PC-3 (cell line): ENCODE data around the gene RNF130. TPM values are rescaled to one million over a fixed set of nuclear protein-coding genes. Genes with fewer than 3 reads are reported as not detected.

ENCODE experiments used
- ATAC-seq: fragments of 200-7000 bp; cut with Tn5 transposase; 2 replicates; pipeline ENCODE4 v1.9.1; 2020; ENCODE audit warnings: mild to moderate bottlenecking, moderate library complexity
- BruUV-seq: library from RNA; stranded (reverse); fragments of 400-500 nt; replicated peaks from 2 replicates; lab custom pipeline; 2021; lab: Mats Ljungman, UMichigan
- CTCF ChIA-PET: fragments of 300-600 bp; sonication (Branson Sonifier 250); formaldehyde crosslinking; loops from one replicate; lab custom pipeline; 2022; ENCODE audit warnings: antibody characterized with exemption; lab: Charles Lee
- POLR2A ChIA-PET: fragments of 300-600 bp; sonication (Branson Sonifier 250); formaldehyde crosslinking; loops from one replicate; lab custom pipeline; 2022; ENCODE audit warnings: antibody characterized with exemption; ENCODE audit not compliant: unreplicated experiment; lab: Charles Lee
- DNase-seq: peaks from one replicate; pipeline ENCODE4 v3.0.0-alpha.2; 2015
- H2AFZ ChIP-seq: fragments of 300-600 bp; sonication (generic); 2 replicates; pipeline ENCODE4 v1.6.0; 2016; ENCODE audit warnings: antibody characterized with exemption, low read length
- H3F3A ChIP-seq: fragments of 300-600 bp; sonication (generic); one replicate; pipeline ENCODE4 v1.6.0; 2017; ENCODE audit warnings: antibody characterized with exemption, low read length, control low read depth, mild to moderate bottlenecking; ENCODE audit not compliant: unreplicated experiment
- H3K27ac ChIP-seq: fragments of 300-600 bp; sonication (generic); 2 replicates; pipeline ENCODE4 v1.5.1; 2016; ENCODE audit warnings: mild to moderate bottlenecking, low read length
- H3K27me3 ChIP-seq: fragments of 300-600 bp; sonication (generic); 2 replicates; pipeline ENCODE4 v1.6.1; 2016; ENCODE audit warnings: low read length, mixed read lengths
- H3K36me3 ChIP-seq: fragments of 300-600 bp; sonication (generic); 2 replicates; pipeline ENCODE4 v1.6.1; 2016; ENCODE audit warnings: low read depth, mixed run types, low read length, mixed read lengths
- H3K4me1 ChIP-seq: fragments of 300-600 bp; sonication (generic); 2 replicates; pipeline ENCODE4 v1.5.1; 2016; ENCODE audit warnings: low read length; ENCODE audit not compliant: insufficient read depth
- H3K4me2 ChIP-seq: fragments of 300-600 bp; sonication (generic); 2 replicates; pipeline ENCODE4 v1.6.0; 2016; ENCODE audit warnings: low read length
- H3K4me3 ChIP-seq: fragments of 300-600 bp; sonication (generic); 2 replicates; pipeline ENCODE4 v1.5.1; 2016; ENCODE audit warnings: mild to moderate bottlenecking, low read length, mixed read lengths
- H3K79me2 ChIP-seq: fragments of 300-600 bp; sonication (generic); 2 replicates; pipeline ENCODE4 v1.6.1; 2017; ENCODE audit warnings: low read length, mixed read lengths
- H3K9ac ChIP-seq: fragments of 300-600 bp; sonication (generic); 2 replicates; pipeline ENCODE4 v1.6.0; 2016; ENCODE audit warnings: mild to moderate bottlenecking, low read length
- H3K9me2 ChIP-seq: fragments of 300-600 bp; sonication (generic); replicated peaks from 2 replicates; pipeline ENCODE4 v1.6.1; 2016; ENCODE audit warnings: mixed run types, low read length, mixed read lengths
- H3K9me3 ChIP-seq: fragments of 300-600 bp; sonication (generic); 2 replicates; pipeline ENCODE4 v1.6.1; 2016; ENCODE audit warnings: low read length, mixed read lengths
- H4K20me1 ChIP-seq: fragments of 300-600 bp; sonication (generic); 2 replicates; pipeline ENCODE4 v1.6.1; 2016; ENCODE audit warnings: low read length, mixed read lengths
- EZH2 ChIP-seq: fragments of 300-600 bp; sonication (generic); IDR thresholded peaks from one replicate; pipeline ENCODE4 v1.6.1; 2017; ENCODE audit warnings: antibody characterized with exemption, mild to moderate bottlenecking, low read length; ENCODE audit not compliant: unreplicated experiment
- EZH2phosphoT487 ChIP-seq: fragments of 300-600 bp; sonication (generic); IDR thresholded peaks from 2 replicates; pipeline ENCODE4 v1.6.1; 2018; ENCODE audit warnings: mild to moderate bottlenecking, antibody characterized with exemption, low read length, borderline replicate concordance
- intact Hi-C: fragments of 100-400 bp; cut with micrococcal nuclease; formaldehyde crosslinking; loops from 2 replicates; pipeline ENCODE4 v1.9.0; 2023
- total RNA-seq: library from RNA; depleted of rRNA; stranded (reverse); fragments of >200 nt; gene quantifications from 2 replicates; pipeline ENCODE4 v1.2.3, GENCODE V29; 2014
- TF ChIP-seq, protein P1 (sequence below): fragments of 300-600 bp; sonication (generic); conservative IDR thresholded peaks from 2 replicates; pipeline ENCODE4 v1.5.1; 2017; ENCODE audit warnings: antibody characterized with exemption, low read depth, mild to moderate bottlenecking, low read length

The RNF130 gene
- total RNA-seq, 1 experiment from 2014 or later, result 31.2 TPM

DNA sequence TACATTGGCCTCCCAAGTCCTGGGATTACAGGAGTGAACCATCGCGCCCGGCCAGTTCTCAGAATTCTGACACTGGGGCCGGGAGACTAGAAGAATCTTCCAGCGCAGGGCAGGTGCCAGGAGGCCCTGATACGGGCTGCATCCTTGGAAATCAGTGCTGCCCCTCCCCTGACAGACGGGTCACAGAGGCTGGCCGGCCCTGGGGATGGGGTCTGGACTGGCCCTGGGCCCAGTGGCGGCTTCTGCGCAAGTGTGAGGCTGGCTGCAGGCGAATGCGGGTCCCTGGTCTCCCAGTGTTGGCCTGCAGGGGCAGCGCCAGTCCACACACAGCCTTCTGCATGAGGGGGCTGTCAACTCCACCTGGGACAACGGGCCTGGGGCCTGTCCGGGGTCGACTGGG lies 163.0 kb downstream of the RNF130 start:
- Histone ChIP-seq H4K20me1 (peaks cover 4% of the 10 kb centered on the region; the same call in 1 of the 2 replicates), H3K9me3 (no peaks in the 10 kb centered on the region), H3F3A (no peaks in the 10 kb centered on the region), H3K4me2 (no peak overlapping the region), H3K79me2 (peaks cover 29% of the 10 kb centered on the region), H3K27me3 (no peaks in the 10 kb centered on the region), H3K9ac (no peak overlapping the region), H3K4me3 (no peak overlapping the region), H2AFZ (no peak overlapping the region), H3K9me2 (no peaks in the 10 kb centered on the region), H3K4me1 (peaks cover 17% of the 10 kb centered on the region), H3K36me3 (no peaks in the 10 kb centered on the region), H3K27ac (no peak overlapping the region)
- CTCF ChIA-PET, result no interaction called here
- DNase-seq, result no peak
- no peak for ATAC-seq
- no TSS peak for BruUV-seq
- POLR2A ChIA-PET, result no interaction called here
- intact Hi-C loops, result loop anchor here (5.0 kb wide), 1 partner anchor 184 kb away; no protein-coding TSS in a partner anchor
- no peak for TF ChIP-seq EZH2phosphoT487
- no peak for TF ChIP-seq EZH2
- TF ChIP-seq, protein P1, sequence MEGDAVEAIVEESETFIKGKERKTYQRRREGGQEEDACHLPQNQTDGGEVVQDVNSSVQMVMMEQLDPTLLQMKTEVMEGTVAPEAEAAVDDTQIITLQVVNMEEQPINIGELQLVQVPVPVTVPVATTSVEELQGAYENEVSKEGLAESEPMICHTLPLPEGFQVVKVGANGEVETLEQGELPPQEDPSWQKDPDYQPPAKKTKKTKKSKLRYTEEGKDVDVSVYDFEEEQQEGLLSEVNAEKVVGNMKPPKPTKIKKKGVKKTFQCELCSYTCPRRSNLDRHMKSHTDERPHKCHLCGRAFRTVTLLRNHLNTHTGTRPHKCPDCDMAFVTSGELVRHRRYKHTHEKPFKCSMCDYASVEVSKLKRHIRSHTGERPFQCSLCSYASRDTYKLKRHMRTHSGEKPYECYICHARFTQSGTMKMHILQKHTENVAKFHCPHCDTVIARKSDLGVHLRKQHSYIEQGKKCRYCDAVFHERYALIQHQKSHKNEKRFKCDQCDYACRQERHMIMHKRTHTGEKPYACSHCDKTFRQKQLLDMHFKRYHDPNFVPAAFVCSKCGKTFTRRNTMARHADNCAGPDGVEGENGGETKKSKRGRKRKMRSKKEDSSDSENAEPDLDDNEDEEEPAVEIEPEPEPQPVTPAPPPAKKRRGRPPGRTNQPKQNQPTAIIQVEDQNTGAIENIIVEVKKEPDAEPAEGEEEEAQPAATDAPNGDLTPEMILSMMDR, result peak; percentile 23; the same call in 1 of the 2 replicates

DNA sequence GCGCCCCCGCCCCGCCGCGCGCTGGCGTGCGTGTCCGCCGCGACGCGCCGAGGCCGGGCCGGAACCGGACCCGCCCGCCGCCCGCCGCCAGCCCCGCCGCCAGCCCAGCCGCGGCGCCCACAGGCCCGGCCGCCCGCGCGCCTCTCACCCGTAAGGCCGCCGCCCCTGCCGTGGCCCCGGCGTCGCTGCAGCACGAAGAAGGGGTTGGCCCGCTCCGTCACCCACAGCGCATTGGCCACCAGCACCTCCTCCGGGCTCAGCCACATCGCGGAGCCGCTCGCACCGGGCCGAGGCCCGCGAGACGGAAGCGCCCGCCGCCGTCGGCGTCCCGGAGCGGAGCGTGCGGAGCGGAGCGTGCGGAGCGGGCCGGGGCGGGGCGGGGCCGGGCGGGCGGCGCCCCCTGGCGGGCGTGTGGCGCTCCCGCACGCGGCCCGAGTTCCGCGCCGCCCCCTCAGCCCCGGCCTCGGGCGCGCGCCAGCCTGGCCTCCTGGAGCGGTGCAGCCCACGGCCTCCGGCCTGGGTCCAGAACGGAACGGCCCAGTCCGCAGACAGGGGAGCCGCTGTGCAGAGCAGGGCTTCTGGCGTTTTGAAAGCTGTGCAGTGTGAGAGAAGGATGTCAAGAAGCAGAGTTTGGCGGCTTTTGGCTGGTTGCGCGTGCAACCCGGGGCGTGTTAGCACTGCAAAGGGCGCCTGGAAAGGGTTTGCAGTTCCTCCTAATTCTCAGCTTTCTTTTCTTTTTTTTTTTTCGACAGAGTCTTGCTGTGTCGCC lies 163.8 kb downstream of the RNF130 start, which contains the start of gene TBC1D9B:
TSS of gene TBC1D9B (minus strand) at position 342 of the 769 bp plus-strand sequence. CDS start at position 266, 76 bp downstream.
- POLR2A ChIA-PET, result no interaction called here
- TF ChIP-seq, protein P1, result no peak
- TF ChIP-seq EZH2phosphoT487, result no peak
- TF ChIP-seq EZH2, result no peak
- no peaks in the 10 kb centered on the region for H3K9me2 ChIP-seq
- H2AFZ ChIP-seq, result peak within 1 kb of the TSS; percentile 79
- no TSS peak for BruUV-seq
- ATAC-seq, result peak; percentile 88
- H3K27me3 ChIP-seq, result no peaks in the 10 kb centered on the region
- peak within 1 kb of the TSS; percentile 87 for H3K4me3 ChIP-seq
- no peaks in the 10 kb centered on the region for H3K9me3 ChIP-seq
- H3K4me2 ChIP-seq, result peak within 1 kb of the TSS; percentile 96
- no peak within 1 kb of the TSS for H3K27ac ChIP-seq
- peak within 1 kb of the TSS; percentile 62 for H3K9ac ChIP-seq
- peak; percentile 60 for DNase-seq
- H4K20me1 ChIP-seq, result peaks cover 4% of the 10 kb centered on the region; the same call in 1 of the 2 replicates
- intact Hi-C loops, result loop anchor here (2.0 to 5.0 kb wide), 2 partner anchors 161 to 185 kb away; no protein-coding TSS in a partner anchor
- peaks cover 13% of the 10 kb centered on the region for H3K4me1 ChIP-seq
- no peaks in the 10 kb centered on the region; the same call in none of the 2 replicates for H3K36me3 ChIP-seq
- H3F3A ChIP-seq, result no peaks in the 10 kb centered on the region
- CTCF ChIA-PET, result no interaction called here
- peaks cover 29% of the 10 kb centered on the region for H3K79me2 ChIP-seq
